A673 (cell line): ENCODE measurements around the gene OMG. TPM values are rescaled to one million over a fixed set of nuclear protein-coding genes. Genes with fewer than 3 reads are reported as not detected.

Experiments used
- BruUV-seq: library from RNA; stranded (reverse); fragments of 400-500 nt; replicated peaks from 2 replicates; lab custom pipeline; 2021; lab: Mats Ljungman, UMichigan
- CTCF ChIA-PET: fragments of 300-600 bp; sonication (Branson Sonifier 250); formaldehyde crosslinking; loops from one replicate; lab custom pipeline; 2022; ENCODE audit warnings: antibody characterized with exemption; lab: Charles Lee
- POLR2A ChIA-PET: fragments of 300-600 bp; sonication (Branson Sonifier 250); formaldehyde crosslinking; loops from one replicate; lab custom pipeline; 2022; ENCODE audit warnings: antibody characterized with exemption; ENCODE audit not compliant: low non-redundant PET; lab: Charles Lee
- DNase-seq: peaks from one replicate; pipeline ENCODE4 v3.0.0-alpha.2; 2015; ENCODE audit warnings: low spot score
- H3K27ac ChIP-seq: fragments of 200-600 bp; sonication (generic); 2 replicates; pipeline ENCODE4 v1.5.1; 2016; ENCODE audit warnings: mixed run types, low read depth, mild to moderate bottlenecking, mixed read lengths, antibody characterized with exemption, low read length; ENCODE audit not compliant: poor library complexity, severe bottlenecking
- H3K27me3 ChIP-seq: fragments of 200-600 bp; sonication (generic); replicated peaks from 2 replicates; pipeline ENCODE4 v1.6.1; 2017; ENCODE audit warnings: mixed run types, low read depth, mild to moderate bottlenecking, mixed read lengths, antibody characterized with exemption, low read length; ENCODE audit not compliant: insufficient read depth, poor library complexity
- H3K36me3 ChIP-seq: fragments of 200-600 bp; sonication (generic); 2 replicates; pipeline ENCODE4 v1.6.1; 2016; ENCODE audit warnings: mixed run types, mild to moderate bottlenecking, mixed read lengths, antibody characterized with exemption, low read length; ENCODE audit not compliant: insufficient read depth, poor library complexity, severe bottlenecking
- H3K4me1 ChIP-seq: fragments of 200-600 bp; sonication (generic); 2 replicates; pipeline ENCODE4 v1.6.1; 2017; ENCODE audit warnings: mixed run types, mild to moderate bottlenecking, mixed read lengths, antibody characterized with exemption, low read length; ENCODE audit not compliant: insufficient read depth, poor library complexity, severe bottlenecking
- H3K4me3 ChIP-seq: fragments of 200-600 bp; sonication (generic); 2 replicates; pipeline ENCODE4 v1.5.1; 2016; ENCODE audit warnings: low read depth, mixed run types, mild to moderate bottlenecking, mixed read lengths, low read length; ENCODE audit not compliant: poor library complexity, severe bottlenecking
- H3K9me3 ChIP-seq: fragments of 200-600 bp; sonication (generic); 2 replicates; pipeline ENCODE4 v1.6.1; 2016; ENCODE audit warnings: mixed run types, low read depth, mild to moderate bottlenecking, mixed read lengths, antibody characterized with exemption, low read length; ENCODE audit not compliant: poor library complexity, severe bottlenecking
- CTCF ChIP-seq: fragments of 300-800, 200-600 bp; sonication (generic); conservative IDR thresholded peaks from 2 replicates; pipeline ENCODE4 v1.5.1; 2017; ENCODE audit warnings: low read depth, mild to moderate bottlenecking, antibody characterized with exemption, low read length, moderate library complexity, mixed read lengths
- EZH2 ChIP-seq: fragments of 200-600 bp; sonication (generic); IDR thresholded peaks from 2 replicates; pipeline ENCODE4 v1.6.1; 2017; ENCODE audit warnings: borderline replicate concordance, low read depth, mild to moderate bottlenecking, mixed read lengths, antibody characterized with exemption, low read length; ENCODE audit not compliant: poor library complexity, severe bottlenecking
- intact Hi-C: fragments of 100-400 bp; cut with micrococcal nuclease; formaldehyde crosslinking; loops from one replicate; pipeline ENCODE4 v1.10.0; 2022; ENCODE audit not compliant: unreplicated experiment
- total RNA-seq: library from RNA; stranded (reverse); gene quantifications from 2 replicates; pipeline ENCODE4 v1.2.3, GENCODE V29; 2021

Gene OMG
- total RNA-seq, 1 experiment from 2014 or later: not detected

GRCh38 chr17:31250229-31250628, 46.8 kb downstream of the OMG start:
- TF ChIP-seq EZH2 (no peak), CTCF (no peak)
- H3K4me1 ChIP-seq: peaks cover 26% of the 10 kb centered on the region
- ChIA-PET CTCF (no interaction called here), POLR2A (no interaction called here)
- no peak overlapping the region for H3K4me3 ChIP-seq
- DNase-seq: no peak
- intact Hi-C loops: loop anchor here (10.0 kb wide), 1 partner anchor 65 kb away; the partner anchor contains the start of gene EVI2B
- BruUV-seq: no TSS peak
- H3K9me3 ChIP-seq: no peaks in the 10 kb centered on the region
- H3K27ac ChIP-seq: no peak overlapping the region
- no peaks in the 10 kb centered on the region for H3K27me3 ChIP-seq
- no peaks in the 10 kb centered on the region for H3K36me3 ChIP-seq

- Histone ChIP-seq H3K4me1 (peaks cover 21% of the 10 kb centered on the region), H3K36me3 (no peaks in the 10 kb centered on the region), H3K9me3 (no peaks in the 10 kb centered on the region), H3K27me3 (no peaks in the 10 kb centered on the region), H3K27ac (no peak overlapping the region), H3K4me3 (no peak overlapping the region)
- TF ChIP-seq EZH2 (no peak), CTCF (no peak)
- intact Hi-C loops: loop anchor here (10.0 kb wide), 1 partner anchor 65 kb away; the partner anchor contains the start of gene EVI2B
- ChIA-PET CTCF (no interaction called here), POLR2A (no interaction called here)
- BruUV-seq: no TSS peak
- no peak for DNase-seq
Measured at GRCh38 chr17:31249835-31250141, 47.3 kb downstream of the OMG start.

GRCh38 chr17:31248986-31249834, 47.8 kb downstream of the OMG start:
- H3K4me3 ChIP-seq: no peak overlapping the region
- TF ChIP-seq EZH2: no peak
- no peak for TF ChIP-seq CTCF
- no TSS peak for BruUV-seq
- peaks cover 16% of the 10 kb centered on the region for H3K4me1 ChIP-seq
- H3K27ac ChIP-seq: no peak overlapping the region
- no peaks in the 10 kb centered on the region for H3K9me3 ChIP-seq
- no peaks in the 10 kb centered on the region for H3K27me3 ChIP-seq
- no peak for DNase-seq
- intact Hi-C loops: no loop called here
- no peaks in the 10 kb centered on the region for H3K36me3 ChIP-seq
- POLR2A ChIA-PET: no interaction called here
- CTCF ChIA-PET: no interaction called here

Other genes with a start within 250 kb of the OMG start
- 32.1 and 36.5 TPM in 2 replicates for gene NF1, start 202.3 kb downstream of the OMG start, total RNA-seq
- 0.92 TPM in 1 of 2 replicates, not detected in the other for gene EVI2B, start 16.8 kb upstream of the OMG start, total RNA-seq
- gene EVI2A, start 24.4 kb upstream of the OMG start, total RNA-seq: not detected in 2 replicates
- 2.4 and 4.1 TPM in 2 replicates for gene RAB11FIP4, start 94.4 kb upstream of the OMG start, total RNA-seq